CD14-positive monocyte (primary cell): ENCODE measurements around the gene FLT1. TPM values are rescaled to one million over a fixed set of nuclear protein-coding genes. Genes with fewer than 3 reads are reported as not detected.
A peak's percentile ranks its signal among the peaks of the same experiment; 100 is the strongest.

Experiments used
- DNase-seq, 3 donors: peaks; one replicate each; pipeline ENCODE4 v3.0.0-alpha.2; 2011 to 2022
- H2AFZ ChIP-seq: 2 replicates; pipeline ENCODE4 v1.6.0; 2012; ENCODE audit warnings: mild to moderate bottlenecking, low read depth, low read length, inconsistent platforms; ENCODE audit not compliant: insufficient read depth, poor library complexity, severe bottlenecking
- H3K27ac ChIP-seq, 2 donors: 1 replicate in 1 of 2; 2 replicates in 1 of 2; pipeline ENCODE4 v1.5.1; 2012 to 2013; ENCODE audit warnings: low read length in 2 of 2, control low read depth in 1 of 2, inconsistent platforms in 1 of 2, low read depth in 1 of 2, mild to moderate bottlenecking in 1 of 2
- H3K27me3 ChIP-seq, 2 donors: one replicate each; pipeline versions ENCODE4 v1.6.0 to v1.6.1; 2011 to 2013; ENCODE audit warnings: low read length in 2 of 2; ENCODE audit not compliant: control insufficient read depth in 2 of 2, insufficient read depth in 2 of 2
- H3K36me3 ChIP-seq, 2 donors: replicated peaks in 1 of 2; 1 replicate in 1 of 2; 2 replicates in 1 of 2; pipeline versions ENCODE4 v1.5.1 to v1.6.1; 2012 to 2013; ENCODE audit warnings: low read length in 2 of 2, control low read depth in 1 of 2, inconsistent platforms in 1 of 2, mild to moderate bottlenecking in 1 of 2; ENCODE audit not compliant: insufficient read depth in 2 of 2, control insufficient read depth in 1 of 2
- H3K4me1 ChIP-seq, 2 donors: 1 replicate in 1 of 2; 2 replicates in 1 of 2; pipeline versions ENCODE4 v1.5.1 to v1.6.1; 2012 to 2013; ENCODE audit warnings: low read length in 2 of 2, control low read depth in 1 of 2, inconsistent platforms in 1 of 2, mild to moderate bottlenecking in 1 of 2, moderate library complexity in 1 of 2; ENCODE audit not compliant: insufficient read depth in 2 of 2, control insufficient read depth in 1 of 2
- H3K4me2 ChIP-seq: replicated peaks from 2 replicates; pipeline ENCODE3; 2012; ENCODE audit warnings: low read length, moderate library complexity, mild to moderate bottlenecking; ENCODE audit not compliant: poor library complexity, severe bottlenecking; ENCODE audit errors: extremely low read depth
- H3K4me3 ChIP-seq, 3 experiments: fragments of 200-600 bp in 1 of 3; sonication (generic) in 1 of 3; replicated peaks in 1 of 3; 1 replicate in 2 of 3; 2 replicates in 1 of 3; pipeline ENCODE4 v1.5.1; 2011 to 2013; ENCODE audit warnings: low read length in 3 of 3, mild to moderate bottlenecking in 3 of 3, control low read depth in 2 of 3, low read depth in 2 of 3, inconsistent platforms in 1 of 3, moderate library complexity in 1 of 3
- H3K79me2 ChIP-seq: 2 replicates; pipeline ENCODE4 v1.6.0; 2012; ENCODE audit warnings: mild to moderate bottlenecking, control low read depth, inconsistent platforms, low read length, moderate library complexity; ENCODE audit not compliant: insufficient read depth
- H3K9ac ChIP-seq: 2 replicates; pipeline ENCODE4 v1.6.0; 2017; ENCODE audit warnings: low read length, mild to moderate bottlenecking; ENCODE audit not compliant: insufficient read depth, poor library complexity, severe bottlenecking
- H3K9me3 ChIP-seq, 2 donors: replicated peaks in 1 of 2; 1 replicate in 1 of 2; 2 replicates in 1 of 2; pipeline versions ENCODE4 v1.5.1 to v1.6.1; 2012 to 2013; ENCODE audit warnings: low read length in 2 of 2, control low read depth in 1 of 2; ENCODE audit not compliant: control insufficient read depth in 1 of 2, insufficient read depth in 1 of 2
- H4K20me1 ChIP-seq: 2 replicates; pipeline ENCODE4 v1.6.0; 2012; ENCODE audit warnings: mild to moderate bottlenecking, low read length, control low read depth, moderate library complexity; ENCODE audit not compliant: insufficient read depth
- H3K27ac Mint-ChIP-seq, 7 donors: one replicate each; pipeline ENCODE4 v1.8.0; 2020; ENCODE audit warnings: mild to moderate bottlenecking in 7 of 7, mixed read lengths in 7 of 7, moderate library complexity in 6 of 7, inconsistent platforms in 2 of 7
- H3K27me3 Mint-ChIP-seq, 3 donors: one replicate each; pipeline ENCODE4 v1.8.0; 2021 to 2022; ENCODE audit warnings: low read depth in 3 of 3, mild to moderate bottlenecking in 3 of 3, mixed read lengths in 3 of 3, moderate library complexity in 3 of 3, inconsistent platforms in 1 of 3
- H3K36me3 Mint-ChIP-seq, 2 donors: one replicate each; pipeline ENCODE4 v1.8.0; 2020; ENCODE audit warnings: mixed read lengths in 2 of 2, inconsistent platforms in 1 of 2, mild to moderate bottlenecking in 1 of 2
- H3K4me1 Mint-ChIP-seq: one replicate; pipeline ENCODE4 v1.8.0; 2020; ENCODE audit warnings: mild to moderate bottlenecking, mixed read lengths
- H3K4me3 Mint-ChIP-seq, 2 donors: one replicate each; pipeline ENCODE4 v1.8.0; 2020; ENCODE audit warnings: mild to moderate bottlenecking in 2 of 2, mixed read lengths in 2 of 2, moderate library complexity in 1 of 2
- H3K9me3 Mint-ChIP-seq, 7 donors: one replicate each; pipeline ENCODE4 v1.8.0; 2020 to 2022; ENCODE audit warnings: mixed read lengths in 7 of 7, mild to moderate bottlenecking in 6 of 7, moderate library complexity in 6 of 7, inconsistent platforms in 2 of 7
- CTCF ChIP-seq: fragments of 200-600 bp; IDR thresholded peaks from one replicate; pipeline ENCODE4 v1.8.0; 2022; ENCODE audit warnings: antibody characterized with exemption, mild to moderate bottlenecking
- WGBS: methylation state at CpG from one replicate; pipeline ENCODE4 v1.1.5; 2013; ENCODE audit warnings: missing lambda C conversion rate; ENCODE audit not compliant: insufficient coverage; 5-methylcytosine and 5-hydroxymethylcytosine counted together
- intact Hi-C, 2 donors: fragments of 100-400 bp; cut with micrococcal nuclease; formaldehyde crosslinking; loops; one replicate each; pipeline versions ENCODE4 v1.15.0 to v1.15.1; 2023
- polyA plus RNA-seq, 3 donors: library from polyadenylated mRNA; depleted of rRNA in 1 of 3; unstranded in 2 of 3; stranded (reverse) in 1 of 3; fragments of 300-500 nt in 2 of 3; fragments of >200 nt in 1 of 3; fragmentation: Illumina TruSeq in 2 of 3; gene quantifications; 1 replicate in 2 of 3; 2 replicates in 1 of 3; pipeline ENCODE4 v1.2.3, GENCODE V29; 2012 to 2021

Gene FLT1
- polyA plus RNA-seq, 3 donors: 0.28 TPM; not detected in 2

DNA sequence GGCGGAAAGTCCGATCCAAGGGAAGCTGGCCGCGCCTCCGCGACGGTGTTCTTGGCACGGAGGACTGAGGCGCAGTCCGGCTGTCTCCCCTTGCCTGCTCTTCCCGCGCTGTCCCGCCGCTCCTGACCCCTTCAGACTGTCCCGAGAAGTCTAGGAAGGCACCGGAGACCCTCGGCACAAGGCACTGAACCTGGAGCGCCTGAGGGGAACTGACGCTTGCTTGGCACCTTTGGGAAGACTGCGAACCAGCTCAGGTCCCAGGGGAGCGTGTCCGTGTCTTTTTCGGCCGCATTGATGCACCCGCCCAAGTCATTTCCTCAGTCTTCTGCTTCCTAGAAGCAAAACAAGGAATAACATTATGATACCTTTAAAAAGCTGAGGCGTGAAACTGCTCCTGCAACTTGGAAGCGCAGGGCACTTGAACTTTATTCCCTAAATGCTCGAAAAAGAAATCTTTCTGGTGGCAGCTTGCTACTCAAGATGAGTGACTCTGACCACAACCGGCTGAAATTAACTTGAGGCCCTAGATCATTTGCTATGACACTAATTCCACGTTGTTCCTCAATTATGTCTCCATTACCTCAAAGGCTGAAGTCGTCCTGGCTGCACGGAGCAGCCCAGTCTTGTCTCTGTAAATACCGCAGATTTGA lies 735 bp upstream of the FLT1 start:
- Histone ChIP-seq H3K4me2 (peak overlapping the region; percentile 92), H3K27ac (no peak overlapping the region)
- intact Hi-C loops: no loop called here

GRCh38 chr13:28494504-28494777 lies 487 bp downstream of the FLT1 start:
- Mint-ChIP-seq H3K4me3 (peak overlapping the region; percentile 77 to 88), H3K36me3 (peaks cover 0 to 10% of the 10 kb centered on the region in 2 donors), H3K9me3 (peaks cover 0 to 22% (median 7%) of the 10 kb centered on the region in 7 donors), H3K4me1 (peaks cover 36% of the 10 kb centered on the region), H3K27me3 (peaks cover 87 to 93% (median 91%) of the 10 kb centered on the region in 3 donors), H3K27ac (peak overlapping the region in 2 of 7 donors; percentile 19 to 25)
- peaks cover 41 to 43% of the 10 kb centered on the region in 2 donors for H3K4me1 ChIP-seq
- 1% methylated on average over 30 of the region's 30 CpGs for WGBS
- H2AFZ ChIP-seq: peak overlapping the region; percentile 81
- H3K9me3 ChIP-seq: peaks cover 0 to 9% of the 10 kb centered on the region in 2 donors
- H3K4me3 ChIP-seq: peak overlapping the region; percentile 37 to 76 (median 41)
- no peak overlapping the region for H3K27ac ChIP-seq
- intact Hi-C loops: no loop called here
- peak overlapping the region; percentile 58 for H3K9ac ChIP-seq
- H3K4me2 ChIP-seq: peak overlapping the region; percentile 92
- no peaks in the 10 kb centered on the region for H4K20me1 ChIP-seq
- no peaks in the 10 kb centered on the region for H3K79me2 ChIP-seq
- no peaks in the 10 kb centered on the region for H3K36me3 ChIP-seq
- DNase-seq: peak; percentile 10 to 35 (median 23)
- H3K27me3 ChIP-seq: peaks cover 74 to 93% of the 10 kb centered on the region in 2 donors
- TF ChIP-seq CTCF: no peak

More for the DNA sequence above, 735 bp upstream of the FLT1 start:
- peak overlapping the region in 5 of 7 donors; percentile 21 to 74 (median 33) for H3K27ac Mint-ChIP-seq
- 7% methylated on average over 32 of the region's 33 CpGs for WGBS
- Histone ChIP-seq H3K9me3 (peaks cover 0 to 9% of the 10 kb centered on the region in 2 donors), H3K27me3 (peaks cover 63 to 81% of the 10 kb centered on the region in 2 donors), H3K36me3 (no peaks in the 10 kb centered on the region), H3K9ac (peak overlapping the region; percentile 58), H3K4me3 (peak overlapping the region in 2 of 3 experiments; percentile 16 to 76), H3K79me2 (no peaks in the 10 kb centered on the region), H2AFZ (peak overlapping the region; percentile 81), H3K4me1 (peaks cover 31% of the 10 kb centered on the region in 2 donors), H4K20me1 (no peaks in the 10 kb centered on the region)
- H3K27me3 Mint-ChIP-seq: peaks cover 77 to 84% (median 80%) of the 10 kb centered on the region in 3 donors
- H3K36me3 Mint-ChIP-seq: peaks cover 0 to 9% of the 10 kb centered on the region in 2 donors
- H3K9me3 Mint-ChIP-seq: peaks cover 0 to 22% (median 7%) of the 10 kb centered on the region in 7 donors
- no peak for TF ChIP-seq CTCF
- peak overlapping the region; percentile 77 to 87 for H3K4me3 Mint-ChIP-seq
- DNase-seq: peak; percentile 54 to 73 (median 56)
- H3K4me1 Mint-ChIP-seq: peaks cover 26% of the 10 kb centered on the region
